HepG2 (cell line): ENCODE measurements around the gene NYNRIN. TPM values are rescaled to one million over a fixed set of nuclear protein-coding genes. Genes with fewer than 3 reads are reported as not detected.

ENCODE experiments used
- ATAC-seq: fragments of 200-7000 bp; cut with Tn5 transposase; 3 replicates; pipeline ENCODE4 v1.9.1; 2020; ENCODE audit warnings: mild to moderate bottlenecking, moderate library complexity
- BruUV-seq: library from RNA; stranded (reverse); fragments of 400-500 nt; replicated peaks from 2 replicates; lab custom pipeline; 2021; lab: Mats Ljungman, UMichigan
- CTCF ChIA-PET: fragments of 300-600 bp; formaldehyde crosslinking; extraction: SDS; loops from one replicate; lab custom pipeline; 2021; ENCODE audit warnings: low total read pairs, inconsistent platforms, low intra/inter-chr PET ratio; lab: Yijun Ruan, JAX
- POLR2A ChIA-PET: fragments of 350-600 bp; sonication (Branson Sonifier 250); formaldehyde crosslinking; loops from one replicate; lab custom pipeline; 2020; ENCODE audit warnings: antibody characterized with exemption, inconsistent platforms; lab: Yijun Ruan, JAX
- DNase-seq: peaks from one replicate; pipeline ENCODE4 v3.0.0-alpha.2; 2015; ENCODE audit warnings: low spot score
- FAIRE-seq: peaks from 3 replicates; lab custom pipeline; 2011; peaks lifted over from hg19 to GRCh38; lab: Jason Lieb, UNC
- H2AFZ ChIP-seq: one replicate; pipeline ENCODE4 v1.6.1; 2011; ENCODE audit warnings: low read length, inconsistent platforms
- H3K27ac ChIP-seq: fragments of 300-600 bp; 3 replicates; pipeline ENCODE4 v1.8.0; 2011; ENCODE audit warnings: mixed run types, mild to moderate bottlenecking, mixed read lengths, low read length, inconsistent platforms; ENCODE audit not compliant: insufficient read depth; ENCODE audit errors: extremely low read length
- H3K27me3 ChIP-seq, 2 experiments: fragments of 200-600 bp in 1 of 2; 2 replicates in 1 of 2; 3 replicates in 1 of 2; pipeline versions ENCODE4 v1.6.0 to v1.8.0; 2011; ENCODE audit warnings: low read length in 2 of 2, mild to moderate bottlenecking in 2 of 2, moderate library complexity in 2 of 2, inconsistent platforms in 1 of 2; ENCODE audit not compliant: insufficient read depth in 2 of 2, control insufficient read depth in 1 of 2
- H3K36me3 ChIP-seq, 2 experiments: fragments of 200-600 bp in 1 of 2; replicated peaks in 1 of 2; 2 replicates in 1 of 2; 3 replicates in 1 of 2; pipeline versions ENCODE4 v1.5.1 to v1.8.0; 2011; ENCODE audit warnings: low read length in 2 of 2, inconsistent platforms in 1 of 2; ENCODE audit not compliant: insufficient read depth in 2 of 2, control insufficient read depth in 1 of 2
- H3K4me1 ChIP-seq: 2 replicates; pipeline ENCODE4 v1.5.1; 2012; ENCODE audit warnings: low read length, inconsistent platforms; ENCODE audit not compliant: insufficient read depth
- H3K4me2 ChIP-seq: 2 replicates; pipeline ENCODE4 v1.6.0; 2011; ENCODE audit warnings: low read depth, low read length, inconsistent platforms
- H3K4me3 ChIP-seq, 3 experiments: fragments of 200-600 bp in 1 of 3; sonication (generic), shearing (Covaris generic) in 1 of 3; replicated peaks in 1 of 3; 2 replicates each; pipeline ENCODE4 v1.5.1; 2011 to 2016; ENCODE audit warnings: low read length in 3 of 3, inconsistent platforms in 2 of 3, low read depth in 2 of 3, mild to moderate bottlenecking in 2 of 3, control low read depth in 1 of 3, mixed read lengths in 1 of 3; ENCODE audit not compliant: insufficient read depth in 1 of 3
- H3K79me2 ChIP-seq: one replicate; pipeline ENCODE4 v1.6.1; 2011; ENCODE audit warnings: low read length, inconsistent platforms; ENCODE audit not compliant: insufficient read depth
- H3K9ac ChIP-seq: 2 replicates; pipeline ENCODE4 v1.6.0; 2011; ENCODE audit warnings: mild to moderate bottlenecking, low read depth, low read length, inconsistent platforms; ENCODE audit not compliant: insufficient read depth
- H3K9me3 ChIP-seq: 2 replicates; pipeline ENCODE4 v1.5.1; 2012; ENCODE audit warnings: mild to moderate bottlenecking, low read length
- H4K20me1 ChIP-seq: 2 replicates; pipeline ENCODE4 v1.6.0; 2011; ENCODE audit warnings: inconsistent platforms, mild to moderate bottlenecking, low read length, moderate library complexity; ENCODE audit not compliant: insufficient read depth
- BCLAF1 ChIP-seq: fragments of 450-650 bp; IDR thresholded peaks from 2 replicates; pipeline ENCODE4 v1.6.1; 2017; ENCODE audit warnings: mild to moderate bottlenecking
- EEA1 ChIP-seq: sonication (generic); formaldehyde crosslinking; IDR thresholded peaks from 2 replicates; pipeline ENCODE4 v1.5.1; 2020; ENCODE audit warnings: mild to moderate bottlenecking, missing genetic modification reagents, borderline replicate concordance
- FUBP1 ChIP-seq: sonication (generic); formaldehyde crosslinking; IDR thresholded peaks from 2 replicates; pipeline ENCODE4 v1.5.1; 2020; ENCODE audit warnings: missing genetic modification reagents, mild to moderate bottlenecking, borderline replicate concordance
- GRHL1 ChIP-seq: sonication (generic); formaldehyde crosslinking; conservative IDR thresholded peaks from 2 replicates; pipeline ENCODE4 v1.8.0; 2022; ENCODE audit warnings: missing genetic modification reagents
- PAF1 ChIP-seq: IDR thresholded peaks from 2 replicates; pipeline ENCODE4 v1.6.1; 2016; ENCODE audit warnings: missing genetic modification reagents, missing compliant biosample characterization
- TRIM24 ChIP-seq: sonication (generic); formaldehyde crosslinking; IDR thresholded peaks from 2 replicates; pipeline ENCODE4 v1.8.0; 2022; ENCODE audit warnings: mild to moderate bottlenecking, missing genetic modification reagents
- TSC22D2 ChIP-seq: sonication (generic); formaldehyde crosslinking; IDR thresholded peaks from 2 replicates; pipeline ENCODE4 v1.5.1; 2020; ENCODE audit warnings: missing genetic modification reagents, mild to moderate bottlenecking, borderline replicate concordance
- ZNF687 ChIP-seq: sonication (generic); formaldehyde crosslinking; IDR thresholded peaks from 2 replicates; pipeline ENCODE4 v1.5.1; 2020; ENCODE audit warnings: mild to moderate bottlenecking, missing genetic modification reagents, moderate library complexity
- WGBS: methylation state at CpG from one replicate; pipeline ENCODE4 v1.1.6; 2017; ENCODE audit warnings: low lambda C conversion rate; 5-methylcytosine and 5-hydroxymethylcytosine counted together
- in situ Hi-C: cut with HindIII; loops from 2 replicates; pipeline ENCODE4 v1.10.0; 2017; ENCODE audit warnings: low pct_unique_long_range_greater_than_20kb; ENCODE audit not compliant: extremely low pct_ligation_motif_present
- intact Hi-C: fragments of 100-400 bp; cut with micrococcal nuclease; formaldehyde crosslinking; loops from one replicate; pipeline ENCODE4 v1.10.0; 2022; ENCODE audit not compliant: unreplicated experiment
- polyA plus RNA-seq, 8 experiments: library from polyadenylated mRNA; depleted of rRNA in 3 of 8; stranded (reverse) in 7 of 8; unstranded in 1 of 8; fragments of >200 nt; fragmentation: Illumina TruSeq in 4 of 8; extraction: Trizol in 4 of 8; gene quantifications; 2 replicates each; pipeline versions ENCODE4 v1.2.1 to v1.2.3, GENCODE V29; 2011 to 2016; ENCODE audit warnings: low read depth in 4 of 8, missing spikeins in 1 of 8, mixed read lengths in 1 of 8; ENCODE audit not compliant: insufficient read depth in 1 of 8
- total RNA-seq, 5 experiments: library from RNA; depleted of rRNA; stranded (reverse); fragments of >200 nt; fragmentation: Illumina TruSeq; extraction: Trizol; gene quantifications; 2 replicates each; pipeline ENCODE4 v1.2.3, GENCODE V29; 2016; ENCODE audit warnings: low read depth in 1 of 5

NYNRIN gene
- total and polyA plus RNA-seq, 2 of the 13 experiments (the other 11 are each of a cell fraction or from before 2014, with no cell fraction given): 0.63 to 1.1 TPM

GRCh38 chr14:24436355-24437019 is 37.7 kb downstream of the NYNRIN start (continued):
- TF ChIP-seq BCLAF1 (no peak), GRHL1 (CRISPR knock-in tag) (no peak), EEA1 (no peak)

GRCh38 chr14:24437020-24437735 is 38.4 kb downstream of the NYNRIN start:
- no peak overlapping the region for H3K27ac ChIP-seq
- intact Hi-C loops: loop anchor here (10.0 kb wide), 1 partner anchor 852 kb away; no protein-coding TSS in a partner anchor
- FAIRE-seq (no peak), DNase-seq (no peak), ATAC-seq (no peak)
- peaks cover 24% of the 10 kb centered on the region for H3K4me1 ChIP-seq
- no peak overlapping the region for H3K4me2 ChIP-seq
- H3K79me2 ChIP-seq: peaks cover 13% of the 10 kb centered on the region
- peaks cover 53 to 74% of the 10 kb centered on the region in 2 experiments for H3K36me3 ChIP-seq
- H3K27me3 ChIP-seq: no peaks in the 10 kb centered on the region; a peak in 1 of 5 replicates
- H3K9ac ChIP-seq: no peak overlapping the region
- no peak overlapping the region for H2AFZ ChIP-seq
- H4K20me1 ChIP-seq: peaks cover 5% of the 10 kb centered on the region; the same call in 1 of the 2 replicates
- in situ Hi-C loops: loop anchor here (10.0 kb wide), 1 partner anchor 192 kb away; the partner anchor contains the start of gene TINF2
- ChIA-PET POLR2A (interaction anchor here (0.6 to 4.1 kb wide), 15 partner anchors 10 to 1115 kb away, joined by 3 to 39 read pairs (median 6); partner anchors contain the start of genes CIDEB, DHRS1, IPO4 and NOP9), CTCF (interaction anchor here (0.7 to 11.8 kb wide), 7 partner anchors 25 to 121 kb away, joined by 3 to 295 read pairs (median 5); partner anchors contain the start of genes ADCY4 and NFATC4)
- WGBS: 93% methylated on average over 12 of the region's 12 CpGs
- no TSS peak for BruUV-seq
- no peak overlapping the region for H3K4me3 ChIP-seq
- H3K9me3 ChIP-seq: no peaks in the 10 kb centered on the region
- TF ChIP-seq FUBP1 (0 out of 2 replicates have a peak, but pooled peaks have one; percentile 45), TSC22D2 (CRISPR knock-in tag) (no peak), TRIM24 (CRISPR knock-in tag) (no peak), ZNF687 (CRISPR knock-in tag) (peak; percentile 54), PAF1 (CRISPR knock-in tag) (peak; percentile 89)
